Measurements from ENCODE around the gene CCDC102A. TPM values are rescaled to one million over a fixed set of nuclear protein-coding genes. Genes with fewer than 3 reads are reported as not detected.

The CCDC102A gene
- total RNA-seq, 4 donors from 2014 or later = 3.5 to 9.8 (median 7.8) TPM

- no peak for TF ChIP-seq CTCF (IDR thresholded peaks at IDR 0.05)
- ATAC-seq (ENCODE audit: low FRiP score) (no peak), DNase-seq (ENCODE audit: low spot score) (no peak)
Measured at GRCh38 chr16:57537194-57537505, 779 bp upstream of the CCDC102A start.

- DNase-seq (ENCODE audit: low spot score) = peak; percentile 81
- peak; percentile 94 for ATAC-seq (ENCODE audit: low FRiP score)
- TF ChIP-seq CTCF (IDR thresholded peaks at IDR 0.05) = no peak
Measured at GRCh38 chr16:57535680-57536305, 578 bp downstream of the CCDC102A start.

- ATAC-seq (ENCODE audit: low FRiP score) (no peak), DNase-seq (ENCODE audit: low spot score) (peak; percentile 23)
- no peak for TF ChIP-seq CTCF (IDR thresholded peaks at IDR 0.05)
Measured at GRCh38 chr16:57534881-57535658, 1.3 kb downstream of the CCDC102A start.

- no peak for TF ChIP-seq CTCF (IDR thresholded peaks at IDR 0.05)
- peak; percentile 22 for DNase-seq (ENCODE audit: low spot score)
- no peak for ATAC-seq (ENCODE audit: low FRiP score)
Measured at GRCh38 chr16:57534337-57534880, 2.0 kb downstream of the CCDC102A start.

GRCh38 chr16:57533431-57534336, 2.7 kb downstream of the CCDC102A start:
- TF ChIP-seq CTCF (IDR thresholded peaks at IDR 0.05) = no peak
- DNase-seq (ENCODE audit: low spot score) (peak; percentile 22), ATAC-seq (ENCODE audit: low FRiP score) (no peak)

- no peak for TF ChIP-seq CTCF (IDR thresholded peaks at IDR 0.05)
- no peak for ATAC-seq (ENCODE audit: low FRiP score)
- DNase-seq (ENCODE audit: low spot score) = peak; percentile 20
Measured at GRCh38 chr16:57532266-57532625, 4.1 kb downstream of the CCDC102A start.

Measured in omental fat pad (tissue), 4 donors.